HL-60 (cell line): Measurements from ENCODE around the gene RIOK1.
"Not testable (repeated sequence)": the region's sequence is repeated elsewhere in the genome, so short reads cannot be mapped to it uniquely, and the experiment has no call there.

Experiments used
- GABPA ChIP-seq: IDR thresholded peaks from 2 replicates; pipeline ENCODE4 v1.6.1; 2012; ENCODE audit warnings: low read depth
- POLR2AphosphoS5 ChIP-seq: IDR thresholded peaks from 2 replicates; pipeline ENCODE4 v1.6.1; 2012; ENCODE audit warnings: low read depth
- REST ChIP-seq: IDR thresholded peaks from 2 replicates; pipeline ENCODE4 v1.6.1; 2012; ENCODE audit warnings: low read depth; ENCODE audit not compliant: insufficient replicate concordance
- SPI1 ChIP-seq: IDR thresholded peaks from 2 replicates; pipeline ENCODE4 v1.6.1; 2012; ENCODE audit warnings: low read depth, mild to moderate bottlenecking, borderline replicate concordance
- TF ChIP-seq, protein P1 (sequence below): IDR thresholded peaks from one replicate; pipeline ENCODE4 v1.5.1; 2011; ENCODE audit warnings: low read length, control low read depth, inconsistent platforms; ENCODE audit not compliant: insufficient read depth

- not testable (repeated sequence) for TF ChIP-seq POLR2AphosphoS5, SPI1, GABPA, REST
- TF ChIP-seq, protein P1, sequence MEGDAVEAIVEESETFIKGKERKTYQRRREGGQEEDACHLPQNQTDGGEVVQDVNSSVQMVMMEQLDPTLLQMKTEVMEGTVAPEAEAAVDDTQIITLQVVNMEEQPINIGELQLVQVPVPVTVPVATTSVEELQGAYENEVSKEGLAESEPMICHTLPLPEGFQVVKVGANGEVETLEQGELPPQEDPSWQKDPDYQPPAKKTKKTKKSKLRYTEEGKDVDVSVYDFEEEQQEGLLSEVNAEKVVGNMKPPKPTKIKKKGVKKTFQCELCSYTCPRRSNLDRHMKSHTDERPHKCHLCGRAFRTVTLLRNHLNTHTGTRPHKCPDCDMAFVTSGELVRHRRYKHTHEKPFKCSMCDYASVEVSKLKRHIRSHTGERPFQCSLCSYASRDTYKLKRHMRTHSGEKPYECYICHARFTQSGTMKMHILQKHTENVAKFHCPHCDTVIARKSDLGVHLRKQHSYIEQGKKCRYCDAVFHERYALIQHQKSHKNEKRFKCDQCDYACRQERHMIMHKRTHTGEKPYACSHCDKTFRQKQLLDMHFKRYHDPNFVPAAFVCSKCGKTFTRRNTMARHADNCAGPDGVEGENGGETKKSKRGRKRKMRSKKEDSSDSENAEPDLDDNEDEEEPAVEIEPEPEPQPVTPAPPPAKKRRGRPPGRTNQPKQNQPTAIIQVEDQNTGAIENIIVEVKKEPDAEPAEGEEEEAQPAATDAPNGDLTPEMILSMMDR = not testable (repeated sequence)
Measured at GRCh38 chr6:7350591-7350990, 39.0 kb upstream of the RIOK1 start.
